Adrenal gland (tissue), 5 donors: ENCODE data around the gene SARS1.

Experiments used
- POLR2A ChIP-seq, 2 donors: fragments of 450-650 bp; IDR thresholded peaks; one replicate each; pipeline ENCODE4 v1.6.1; 2017; ENCODE audit warnings: antibody characterized with exemption in 2 of 2, mild to moderate bottlenecking in 2 of 2, moderate library complexity in 1 of 2
- TF ChIP-seq, protein P1 (sequence below), 6 experiments: fragments of 450-650 bp in 4 of 6; fragments of 200-600 bp in 2 of 6; sonication (generic) in 1 of 6; IDR thresholded peaks; 1 replicate in 5 of 6; 2 replicates in 1 of 6; pipeline versions ENCODE4 v1.5.1 to v1.8.0; 2016 to 2021; ENCODE audit warnings: antibody characterized with exemption in 6 of 6, mild to moderate bottlenecking in 2 of 6, moderate library complexity in 1 of 6
- donor health status: DM: no; HTN: no; CAD: no.

DNA sequence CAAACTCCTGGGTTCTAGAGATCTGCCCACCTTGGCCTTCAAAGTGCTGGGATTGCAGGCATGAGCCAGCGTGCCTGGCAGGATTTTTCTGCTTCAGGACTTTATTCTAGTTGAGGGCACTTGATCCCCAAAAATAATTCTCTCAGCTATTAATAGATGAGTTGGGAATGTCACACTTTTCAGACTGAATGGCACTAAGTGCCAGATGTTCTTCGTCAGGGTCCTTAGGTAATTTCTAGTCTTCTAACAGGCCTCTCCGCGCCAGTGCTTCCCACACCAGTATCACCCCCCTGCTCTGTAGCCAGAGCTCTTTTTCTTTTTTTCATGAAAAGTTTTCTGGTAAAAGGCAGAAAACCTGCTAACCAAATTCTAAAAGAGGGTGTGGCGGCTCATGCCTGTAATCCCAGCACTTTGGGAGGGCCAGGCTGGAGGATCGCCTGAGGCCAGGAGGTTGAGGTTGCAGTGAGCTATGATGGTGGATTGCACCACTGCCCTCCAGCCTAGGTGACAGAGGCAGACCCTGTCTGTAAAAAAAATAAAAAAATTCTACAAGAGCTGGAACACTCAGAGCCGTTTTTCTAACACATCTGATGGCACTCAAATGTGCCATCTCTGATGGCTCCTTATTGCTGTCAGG lies 6.1 kb upstream of the SARS1 start:
- TF ChIP-seq, protein P1, sequence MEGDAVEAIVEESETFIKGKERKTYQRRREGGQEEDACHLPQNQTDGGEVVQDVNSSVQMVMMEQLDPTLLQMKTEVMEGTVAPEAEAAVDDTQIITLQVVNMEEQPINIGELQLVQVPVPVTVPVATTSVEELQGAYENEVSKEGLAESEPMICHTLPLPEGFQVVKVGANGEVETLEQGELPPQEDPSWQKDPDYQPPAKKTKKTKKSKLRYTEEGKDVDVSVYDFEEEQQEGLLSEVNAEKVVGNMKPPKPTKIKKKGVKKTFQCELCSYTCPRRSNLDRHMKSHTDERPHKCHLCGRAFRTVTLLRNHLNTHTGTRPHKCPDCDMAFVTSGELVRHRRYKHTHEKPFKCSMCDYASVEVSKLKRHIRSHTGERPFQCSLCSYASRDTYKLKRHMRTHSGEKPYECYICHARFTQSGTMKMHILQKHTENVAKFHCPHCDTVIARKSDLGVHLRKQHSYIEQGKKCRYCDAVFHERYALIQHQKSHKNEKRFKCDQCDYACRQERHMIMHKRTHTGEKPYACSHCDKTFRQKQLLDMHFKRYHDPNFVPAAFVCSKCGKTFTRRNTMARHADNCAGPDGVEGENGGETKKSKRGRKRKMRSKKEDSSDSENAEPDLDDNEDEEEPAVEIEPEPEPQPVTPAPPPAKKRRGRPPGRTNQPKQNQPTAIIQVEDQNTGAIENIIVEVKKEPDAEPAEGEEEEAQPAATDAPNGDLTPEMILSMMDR (IDR thresholded peaks at IDR 0.05): no peak
- no peak for TF ChIP-seq POLR2A (IDR thresholded peaks at IDR 0.05)
